Spleen (tissue), 7 donors: ENCODE results near the gene HSFX3.

ENCODE experiments used
- POLR2A ChIP-seq, 3 donors: fragments of 450-650 bp; IDR thresholded peaks; one replicate each; pipeline ENCODE4 v1.5.1; 2017; ENCODE audit warnings: antibody characterized with exemption in 3 of 3, mild to moderate bottlenecking in 1 of 3
- TF ChIP-seq, protein P1 (sequence below), 11 experiments: fragments of 200-600 bp in 7 of 11; fragments of 450-650 bp in 4 of 11; sonication (generic) in 4 of 11; IDR thresholded peaks in 8 of 11; conservative IDR thresholded peaks in 3 of 11; 1 replicate in 7 of 11; 2 replicates in 4 of 11; pipeline versions ENCODE4 v1.4.0 to v1.8.0; 2016 to 2021; ENCODE audit warnings: antibody characterized with exemption in 11 of 11, inconsistent platforms in 4 of 11, mild to moderate bottlenecking in 1 of 11
- donor health status: DM: no; HTN: no; CAD: no; lungs with moderate emphysema.
- donor health status: DM: no; HTN: no; CAD: no.
- donor health status: DM: no; HTN: no; CAD: no.

GRCh38 chrX:149528381-149528780 is 21.3 kb downstream of the HSFX3 start:
- TF ChIP-seq POLR2A (IDR thresholded peaks at IDR 0.05): no peak
- TF ChIP-seq, protein P1, sequence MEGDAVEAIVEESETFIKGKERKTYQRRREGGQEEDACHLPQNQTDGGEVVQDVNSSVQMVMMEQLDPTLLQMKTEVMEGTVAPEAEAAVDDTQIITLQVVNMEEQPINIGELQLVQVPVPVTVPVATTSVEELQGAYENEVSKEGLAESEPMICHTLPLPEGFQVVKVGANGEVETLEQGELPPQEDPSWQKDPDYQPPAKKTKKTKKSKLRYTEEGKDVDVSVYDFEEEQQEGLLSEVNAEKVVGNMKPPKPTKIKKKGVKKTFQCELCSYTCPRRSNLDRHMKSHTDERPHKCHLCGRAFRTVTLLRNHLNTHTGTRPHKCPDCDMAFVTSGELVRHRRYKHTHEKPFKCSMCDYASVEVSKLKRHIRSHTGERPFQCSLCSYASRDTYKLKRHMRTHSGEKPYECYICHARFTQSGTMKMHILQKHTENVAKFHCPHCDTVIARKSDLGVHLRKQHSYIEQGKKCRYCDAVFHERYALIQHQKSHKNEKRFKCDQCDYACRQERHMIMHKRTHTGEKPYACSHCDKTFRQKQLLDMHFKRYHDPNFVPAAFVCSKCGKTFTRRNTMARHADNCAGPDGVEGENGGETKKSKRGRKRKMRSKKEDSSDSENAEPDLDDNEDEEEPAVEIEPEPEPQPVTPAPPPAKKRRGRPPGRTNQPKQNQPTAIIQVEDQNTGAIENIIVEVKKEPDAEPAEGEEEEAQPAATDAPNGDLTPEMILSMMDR (IDR thresholded peaks at IDR 0.05 in 8 of 11, conservative IDR thresholded peaks at IDR 0.05 in 3 of 11): no peak
